Measurements from ENCODE around the gene MRPS17.
A peak's percentile ranks its signal among the peaks of the same experiment; 100 is the strongest.

Gene MRPS17

GRCh38 chr7:55973747-55974250, 22.1 kb downstream of the MRPS17 start:
- DNase-seq (ENCODE audit: low read depth) = no peak
- TF ChIP-seq CTCF (conservative IDR thresholded peaks at IDR 0.05; ENCODE audit: low read length) = no peak

GRCh38 chr7:55975988-55976633, 24.4 kb downstream of the MRPS17 start:
- DNase-seq (ENCODE audit: low read depth) = no peak
- TF ChIP-seq CTCF (conservative IDR thresholded peaks at IDR 0.05; ENCODE audit: low read length) = no peak
- H3K4me3 ChIP-seq (ENCODE audit: low read length) = no peak overlapping the region

More at GRCh38 chr7:55973747-55974250, 22.1 kb downstream of the MRPS17 start:
- no peak overlapping the region for H3K4me3 ChIP-seq (ENCODE audit: low read length)

GRCh38 chr7:55977831-55978230, 26.2 kb downstream of the MRPS17 start:
- peak; percentile 87 for DNase-seq (ENCODE audit: low read depth)
- no peak for TF ChIP-seq CTCF (conservative IDR thresholded peaks at IDR 0.05; ENCODE audit: low read length)

GRCh38 chr7:55980266-55980665, 28.6 kb downstream of the MRPS17 start:
- no peak for TF ChIP-seq CTCF (conservative IDR thresholded peaks at IDR 0.05; ENCODE audit: low read length)
- DNase-seq (ENCODE audit: low read depth) = no peak
- H3K4me3 ChIP-seq (ENCODE audit: low read length) = no peak overlapping the region

More at GRCh38 chr7:55977831-55978230, 26.2 kb downstream of the MRPS17 start:
- H3K4me3 ChIP-seq (ENCODE audit: low read length) = no peak overlapping the region

- peak; percentile 25 for DNase-seq (ENCODE audit: low read depth)
- H3K4me3 ChIP-seq (ENCODE audit: low read length) = no peak overlapping the region
- TF ChIP-seq CTCF (conservative IDR thresholded peaks at IDR 0.05; ENCODE audit: low read length) = no peak
Observed at GRCh38 chr7:55983537-55983936, 31.9 kb downstream of the MRPS17 start.

- TF ChIP-seq CTCF (conservative IDR thresholded peaks at IDR 0.05; ENCODE audit: low read length) = no peak
- no peak for DNase-seq (ENCODE audit: low read depth)
- no peak overlapping the region for H3K4me3 ChIP-seq (ENCODE audit: low read length)
Observed at GRCh38 chr7:55992346-55992745, 40.7 kb downstream of the MRPS17 start.

GRCh38 chr7:55996856-55997500, 45.3 kb downstream of the MRPS17 start:
- no peak for TF ChIP-seq CTCF (conservative IDR thresholded peaks at IDR 0.05; ENCODE audit: low read length)
- no peak overlapping the region for H3K4me3 ChIP-seq (ENCODE audit: low read length)
- no peak for DNase-seq (ENCODE audit: low read depth)
